ENCODE data around the gene PRRT3.
A peak's percentile ranks its signal among the peaks of the same experiment; 100 is the strongest.
"Not testable (repeated sequence)": the region's sequence is repeated elsewhere in the genome, so short reads cannot be mapped to it uniquely, and the experiment has no call there.

Gene PRRT3

DNA sequence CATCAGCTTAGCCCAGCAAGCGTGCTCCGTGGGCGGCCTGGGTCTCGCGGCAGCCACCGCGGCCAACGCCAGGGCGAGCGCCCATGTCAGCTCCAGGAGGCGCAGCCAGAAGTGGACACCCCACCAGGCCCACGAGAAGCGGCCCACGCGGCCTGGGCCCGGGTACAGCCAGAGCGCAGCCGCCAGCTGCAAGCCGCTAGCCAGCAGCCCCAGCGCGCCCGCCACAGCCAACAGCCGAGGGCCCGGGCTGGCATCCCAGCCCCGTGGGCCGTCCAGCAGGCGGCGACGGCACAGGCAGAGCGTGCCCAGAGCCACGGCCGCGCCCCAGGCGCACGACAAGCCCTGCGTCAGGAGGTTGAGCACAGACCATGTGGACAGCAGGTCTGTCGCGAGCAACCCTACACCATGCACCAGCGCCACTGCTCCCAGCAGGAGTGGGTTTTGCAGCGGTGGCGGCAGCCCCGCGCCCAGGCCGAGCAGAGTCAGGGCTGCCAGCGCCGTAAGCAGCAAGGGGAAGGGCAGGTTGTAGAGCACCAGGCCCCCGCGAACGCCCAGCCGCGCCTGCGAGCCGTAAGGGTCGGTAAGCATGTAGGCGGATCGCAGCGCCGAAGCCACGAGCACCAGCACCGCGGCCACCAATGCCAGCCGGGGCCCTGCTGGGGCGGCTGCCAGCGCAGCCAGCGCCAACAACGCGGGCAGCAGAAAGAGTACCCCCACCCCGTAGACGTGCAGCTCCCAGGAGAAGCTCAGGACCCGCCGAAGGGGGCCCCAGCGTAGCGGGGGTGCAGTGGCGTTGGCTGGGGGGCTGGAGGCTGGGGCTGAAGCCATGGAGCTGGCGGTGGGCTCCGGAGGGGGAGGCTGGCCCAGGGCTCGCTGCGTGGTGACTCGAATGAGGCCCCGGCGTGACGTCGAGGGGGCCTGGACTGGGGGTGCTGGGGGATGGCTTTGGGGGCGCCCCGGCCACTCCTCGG lies 4.9 kb downstream of the PRRT3 start:
- DNase-seq (ENCODE audit: low read depth), result peak; percentile 47

DNA sequence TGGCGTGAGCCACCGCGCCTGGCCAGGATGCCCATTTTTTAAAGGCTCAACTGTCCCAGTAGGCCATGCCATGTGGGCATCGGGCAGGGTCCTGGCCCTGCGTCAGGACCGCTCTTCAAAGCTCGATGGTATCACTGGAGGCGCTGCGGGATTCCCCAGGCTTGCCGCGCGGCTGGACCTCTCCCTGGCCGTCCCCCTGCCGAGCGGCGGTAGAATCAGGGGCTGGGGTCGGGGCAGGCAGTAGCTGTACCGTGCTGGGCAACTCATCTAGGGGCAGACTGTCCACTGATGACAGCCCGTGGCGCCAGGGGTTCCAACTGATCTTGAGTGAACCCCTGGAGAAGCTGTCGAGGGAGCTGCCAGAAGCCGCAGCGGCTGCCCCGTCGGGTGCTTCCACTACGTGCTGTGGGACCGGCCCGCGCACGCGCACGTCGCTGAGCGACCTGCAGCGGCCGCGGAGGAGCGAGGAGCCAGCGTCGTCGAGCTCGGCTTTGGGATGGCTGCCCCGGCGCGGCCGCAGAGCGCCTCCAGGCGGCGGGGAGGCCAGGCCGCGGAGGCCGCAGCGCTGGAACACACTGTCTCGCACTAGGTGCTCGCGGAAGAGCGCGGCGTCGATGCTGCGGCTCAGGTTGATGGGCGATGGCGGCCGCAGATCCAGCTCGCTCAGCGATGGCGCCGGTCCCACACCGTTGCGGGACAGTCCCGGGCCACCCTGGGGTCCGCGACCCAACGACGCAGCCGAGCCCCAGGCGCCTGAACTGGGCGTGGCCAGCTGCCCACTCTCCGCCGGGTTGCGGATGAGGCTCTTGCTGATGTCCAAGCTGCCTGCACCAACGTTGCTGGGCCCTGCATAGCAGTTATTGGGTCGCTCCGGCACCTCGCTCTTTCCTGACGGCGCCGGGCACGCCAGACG lies 5.8 kb downstream of the PRRT3 start:
- peak; percentile 70 for DNase-seq (ENCODE audit: low read depth)

DNA sequence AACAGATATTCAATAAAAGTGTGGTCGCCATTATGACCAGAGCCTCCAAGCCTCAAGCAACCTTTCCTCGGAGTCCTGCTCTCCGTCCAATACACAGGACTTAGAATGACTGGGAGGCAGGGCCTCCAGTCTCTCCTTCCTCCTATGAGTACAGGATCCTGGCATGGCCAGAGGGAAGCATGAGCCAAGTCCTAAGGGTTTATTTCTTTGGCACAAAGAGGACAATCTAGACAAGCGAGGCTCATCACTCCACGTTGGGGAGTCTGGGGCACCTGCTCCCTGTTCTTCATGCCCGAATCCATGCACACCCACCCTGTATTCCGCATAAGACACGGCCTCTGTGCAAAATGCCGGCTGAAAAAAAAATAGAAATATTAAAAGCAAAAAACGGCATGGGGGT lies 6.8 kb downstream of the PRRT3 start:
- no peak for DNase-seq (ENCODE audit: low read depth)

DNA sequence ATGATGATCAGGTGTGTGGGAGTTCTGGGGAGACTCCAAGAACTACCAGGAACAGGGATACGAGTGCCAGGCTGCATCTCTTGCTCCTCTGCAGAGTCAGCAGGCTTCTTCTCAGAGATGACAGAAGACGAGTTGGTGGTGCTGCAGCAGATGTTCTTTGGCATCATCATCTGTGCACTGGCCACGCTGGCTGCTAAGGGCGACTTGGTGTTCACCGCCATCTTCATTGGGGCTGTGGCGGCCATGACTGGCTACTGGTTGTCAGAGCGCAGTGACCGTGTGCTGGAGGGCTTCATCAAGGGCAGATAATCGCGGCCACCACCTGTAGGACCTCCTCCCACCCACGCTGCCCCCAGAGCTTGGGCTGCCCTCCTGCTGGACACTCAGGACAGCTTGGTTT lies 7.9 kb downstream of the PRRT3 start:
- DNase-seq (ENCODE audit: low read depth), result no peak

DNA sequence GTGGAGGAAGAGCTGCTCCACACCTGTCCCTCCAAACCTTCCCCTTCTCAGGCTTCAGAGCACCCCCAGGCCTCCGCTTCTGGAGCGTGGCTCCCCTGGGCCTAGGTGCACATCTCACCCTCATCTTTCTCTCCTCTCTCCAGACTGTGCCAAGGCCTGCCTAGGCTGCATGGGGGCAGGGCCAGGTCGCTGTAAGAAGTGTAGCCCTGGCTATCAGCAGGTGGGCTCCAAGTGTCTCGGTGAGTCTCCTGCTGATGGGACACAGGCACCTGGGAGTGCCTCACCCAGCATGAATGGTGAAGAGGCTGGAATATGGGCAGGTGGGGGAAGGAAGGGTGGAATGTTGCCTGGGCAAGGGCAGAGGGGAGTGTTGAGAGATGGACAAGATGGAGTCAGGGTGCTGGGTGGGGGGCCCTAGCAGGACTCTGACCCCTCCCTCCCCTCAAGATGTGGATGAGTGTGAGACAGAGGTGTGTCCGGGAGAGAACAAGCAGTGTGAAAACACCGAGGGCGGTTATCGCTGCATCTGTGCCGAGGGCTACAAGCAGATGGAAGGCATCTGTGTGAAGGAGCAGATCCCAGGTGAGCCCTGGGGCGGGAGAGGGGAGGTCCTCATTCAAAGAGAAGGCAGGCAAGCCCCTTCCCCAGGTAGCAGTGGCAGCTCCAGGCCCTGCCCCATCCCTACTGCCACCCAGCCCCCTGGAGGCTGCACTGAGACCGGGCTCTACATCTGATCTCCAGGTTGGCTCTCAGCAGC lies 9.1 kb downstream of the PRRT3 start:
- DNase-seq (ENCODE audit: low read depth), result no peak

DNA sequence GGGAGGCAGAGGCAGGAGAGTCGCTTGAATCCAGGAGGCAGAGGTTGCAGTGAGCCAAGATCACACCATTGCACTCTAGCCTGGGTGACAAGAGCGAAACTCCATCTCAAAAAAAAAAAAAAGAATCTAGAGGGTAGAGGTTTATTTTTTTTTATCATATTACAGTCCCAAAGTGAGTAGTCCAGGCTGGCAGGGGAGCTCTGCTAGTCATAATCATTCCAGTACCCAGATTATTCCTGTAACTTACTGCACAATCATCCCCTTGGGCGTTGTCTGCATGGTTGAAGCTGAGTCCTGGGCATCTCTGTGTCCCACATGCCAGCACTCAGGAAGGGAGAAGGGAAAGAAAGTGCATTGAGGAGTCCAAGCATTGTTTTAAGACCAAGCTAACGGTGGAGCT lies 10.0 kb downstream of the PRRT3 start:
- no peak for DNase-seq (ENCODE audit: low read depth)

DNA sequence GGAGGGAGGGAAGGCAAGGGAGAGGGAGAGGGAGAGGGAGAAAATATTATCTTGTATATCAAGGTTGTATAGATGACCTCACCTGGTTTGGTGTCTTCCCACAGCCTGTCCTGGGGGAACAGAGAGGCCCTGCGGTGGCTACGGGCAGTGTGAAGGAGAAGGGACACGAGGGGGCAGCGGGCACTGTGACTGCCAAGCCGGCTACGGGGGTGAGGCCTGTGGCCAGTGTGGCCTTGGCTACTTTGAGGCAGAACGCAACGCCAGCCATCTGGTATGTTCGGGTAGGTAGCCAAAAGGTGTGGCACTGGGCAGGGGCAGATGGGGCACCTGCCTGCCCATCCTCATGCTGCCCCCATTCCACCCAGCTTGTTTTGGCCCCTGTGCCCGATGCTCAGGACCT lies 11.5 kb downstream of the PRRT3 start:
- no peak for DNase-seq (ENCODE audit: low read depth)

DNA sequence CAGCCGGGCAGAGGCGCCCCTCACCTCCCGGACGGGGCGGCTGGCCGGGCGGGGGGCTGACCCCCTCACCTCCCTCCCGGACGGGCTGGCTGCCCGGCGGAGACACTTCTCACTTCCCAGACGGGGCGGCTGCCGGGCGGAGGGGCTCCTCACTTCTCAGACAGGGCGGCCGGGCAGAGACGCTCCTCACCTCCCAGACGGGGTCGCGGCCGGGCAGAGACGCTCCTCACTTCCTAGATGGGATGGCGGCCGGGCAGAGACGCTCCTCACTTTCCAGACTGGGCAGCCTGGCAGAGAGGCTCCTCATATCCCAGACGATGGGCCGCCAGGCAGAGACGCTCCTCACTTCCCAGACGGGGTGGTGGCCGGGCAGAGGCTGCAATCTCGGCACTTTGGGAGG lies 12.3 kb downstream of the PRRT3 start:
- not testable (repeated sequence) for DNase-seq (ENCODE audit: low read depth)

DNA sequence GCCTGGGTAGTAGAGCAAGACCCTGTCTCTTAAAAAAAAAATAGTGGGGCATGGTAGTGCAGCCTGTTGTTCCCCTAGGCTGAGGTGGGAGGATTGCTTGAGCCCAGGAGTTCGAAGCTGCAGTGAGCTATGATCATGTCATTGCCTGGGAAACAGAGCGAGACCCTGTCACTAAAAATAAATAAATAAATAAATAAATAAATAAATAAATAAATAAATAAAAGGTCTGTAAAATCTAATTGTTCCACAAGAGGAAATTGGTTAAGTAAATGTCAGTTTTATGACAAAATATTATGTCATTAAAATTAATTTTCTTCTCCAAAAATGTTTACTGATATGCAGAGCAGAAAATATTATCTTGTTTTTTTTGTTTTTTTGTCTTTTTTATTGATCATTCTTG lies 13.2 kb downstream of the PRRT3 start:
- no peak for DNase-seq (ENCODE audit: low read depth)

DNA sequence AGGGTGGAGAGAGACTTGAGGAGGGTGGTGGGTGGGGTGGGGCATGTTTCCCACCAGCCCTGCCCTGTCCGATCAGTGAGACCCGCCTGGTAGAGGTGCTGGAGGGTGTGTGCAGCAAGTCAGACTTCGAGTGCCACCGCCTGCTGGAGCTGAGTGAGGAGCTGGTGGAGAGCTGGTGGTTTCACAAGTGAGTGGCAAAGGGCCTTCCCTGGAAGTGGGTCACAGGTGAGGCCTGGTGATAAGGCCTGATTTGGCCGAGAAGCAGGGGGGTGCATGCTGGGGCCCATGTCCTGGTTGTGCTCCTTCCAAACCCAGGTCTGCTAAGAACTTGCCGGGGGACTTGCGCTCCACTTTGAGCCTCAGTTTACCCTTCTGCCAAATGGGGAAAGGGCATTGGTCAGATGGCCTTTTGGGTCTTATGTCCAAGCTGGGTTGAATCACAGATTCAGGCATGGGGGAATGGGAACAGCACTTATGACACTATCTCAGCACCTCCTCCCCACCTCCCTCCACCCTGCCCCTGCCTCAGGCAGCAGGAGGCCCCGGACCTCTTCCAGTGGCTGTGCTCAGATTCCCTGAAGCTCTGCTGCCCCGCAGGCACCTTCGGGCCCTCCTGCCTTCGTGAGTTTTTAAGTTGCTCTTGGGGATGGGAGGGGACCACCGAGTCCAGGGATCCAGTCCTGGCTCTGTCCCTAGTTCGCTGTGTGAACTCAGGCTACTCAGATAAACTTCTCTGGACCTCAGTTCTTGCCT lies 14.5 kb downstream of the PRRT3 start:
- DNase-seq (ENCODE audit: low read depth), result no peak

DNA sequence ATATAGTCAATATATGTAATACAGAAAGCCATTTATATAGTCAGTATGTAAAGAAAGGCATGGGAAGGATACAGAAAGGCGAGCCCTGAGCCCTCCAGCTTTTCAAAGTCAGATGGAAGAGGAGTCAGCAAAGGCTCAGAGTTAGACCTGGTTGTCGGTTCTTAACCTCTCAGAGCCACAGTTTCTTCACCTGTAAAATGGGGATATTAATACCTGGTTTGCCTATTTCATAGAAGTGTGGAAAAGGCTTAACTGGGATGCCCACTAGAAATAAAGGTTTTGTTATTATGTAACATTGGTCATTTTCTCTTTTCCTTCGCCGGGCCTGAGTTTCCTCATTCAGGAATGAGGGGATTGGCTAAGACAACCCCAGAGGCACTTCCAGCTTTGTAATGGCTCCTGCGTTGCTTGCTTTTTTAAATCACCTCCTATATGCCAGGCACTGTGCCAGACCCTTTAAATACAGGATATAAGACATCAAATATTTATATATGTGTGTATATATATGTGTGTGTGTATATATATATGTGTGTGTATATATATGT lies 16.2 kb downstream of the PRRT3 start:
- DNase-seq (ENCODE audit: low read depth), result no peak

DNA sequence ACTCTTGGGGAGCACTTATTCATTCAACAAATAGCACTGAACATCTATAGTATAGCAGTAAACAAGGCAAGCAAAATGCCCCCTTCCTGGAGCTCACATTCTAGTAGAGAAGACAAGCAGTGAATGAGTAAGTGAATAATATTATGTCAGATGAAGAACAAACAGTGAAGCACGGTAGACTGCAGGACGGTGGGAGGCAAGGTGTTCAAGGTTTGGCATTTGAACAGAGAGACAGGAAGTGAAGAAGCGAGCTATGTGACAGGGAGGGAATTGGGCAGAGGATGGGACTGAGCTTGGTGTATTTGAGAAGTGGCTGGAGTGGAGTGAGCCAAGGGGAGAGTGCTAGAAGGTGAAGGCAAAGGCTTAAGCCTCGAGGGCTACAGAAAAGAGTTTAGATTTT lies 17.2 kb downstream of the PRRT3 start:
- DNase-seq (ENCODE audit: low read depth), result no peak

DNA sequence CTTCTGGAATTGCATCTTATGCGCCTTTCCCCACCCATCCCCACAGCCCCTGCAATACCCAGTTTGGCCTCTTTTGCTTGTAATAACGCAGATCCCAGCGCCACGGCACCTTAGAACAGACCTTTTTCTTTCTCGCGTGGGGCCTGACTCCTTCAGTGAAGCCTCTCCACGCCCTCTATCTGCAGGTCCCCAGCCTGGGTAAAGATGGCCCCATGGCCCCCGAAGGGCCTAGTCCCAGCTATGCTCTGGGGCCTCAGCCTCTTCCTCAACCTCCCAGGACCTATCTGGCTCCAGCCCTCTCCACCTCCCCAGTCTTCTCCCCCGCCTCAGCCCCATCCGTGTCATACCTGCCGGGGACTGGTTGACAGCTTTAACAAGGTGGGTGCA lies 18.0 kb downstream of the PRRT3 start:
- DNase-seq (ENCODE audit: low read depth), result no peak

DNA sequence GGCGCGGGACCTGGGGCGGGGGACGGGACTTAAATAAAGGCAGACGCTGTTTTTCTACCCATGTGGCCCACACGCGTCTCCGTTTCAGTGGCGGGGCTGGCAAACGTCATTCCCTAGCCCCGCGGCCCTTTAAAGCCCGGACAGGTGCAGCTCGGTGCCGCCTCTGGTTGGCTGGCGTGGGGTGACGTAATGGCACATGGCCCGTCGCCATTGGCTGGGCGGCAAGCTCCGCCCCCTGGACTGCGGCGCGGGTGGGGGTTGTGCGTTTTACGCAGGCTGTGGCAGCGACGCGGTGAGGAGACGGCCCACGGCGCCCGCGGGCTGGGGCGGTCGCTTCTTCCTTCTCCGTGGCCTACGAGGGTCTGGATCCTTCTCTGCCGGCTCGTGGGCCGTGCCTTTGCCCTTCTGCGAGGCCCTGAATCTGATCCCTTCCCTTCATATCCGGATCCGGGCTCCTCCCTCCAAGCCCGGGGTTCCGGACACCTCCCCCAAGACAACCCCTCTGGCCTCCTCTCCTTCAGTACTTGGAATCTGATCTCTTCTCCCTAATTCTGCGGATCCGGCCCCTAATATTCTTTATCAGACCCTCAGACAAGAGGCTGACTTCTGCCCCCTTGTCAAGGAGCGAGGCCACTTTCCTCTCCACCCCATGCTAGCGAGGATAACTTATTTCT lies 18.5 kb downstream of the PRRT3 start, which contains the start of gene CRELD1:
CRELD1 (plus strand) TSS at position 274 of the 674 bp plus-strand sequence. CDS start 605 bp downstream, outside the sequence.
- peak; percentile 69 for DNase-seq (ENCODE audit: low read depth)

DNA sequence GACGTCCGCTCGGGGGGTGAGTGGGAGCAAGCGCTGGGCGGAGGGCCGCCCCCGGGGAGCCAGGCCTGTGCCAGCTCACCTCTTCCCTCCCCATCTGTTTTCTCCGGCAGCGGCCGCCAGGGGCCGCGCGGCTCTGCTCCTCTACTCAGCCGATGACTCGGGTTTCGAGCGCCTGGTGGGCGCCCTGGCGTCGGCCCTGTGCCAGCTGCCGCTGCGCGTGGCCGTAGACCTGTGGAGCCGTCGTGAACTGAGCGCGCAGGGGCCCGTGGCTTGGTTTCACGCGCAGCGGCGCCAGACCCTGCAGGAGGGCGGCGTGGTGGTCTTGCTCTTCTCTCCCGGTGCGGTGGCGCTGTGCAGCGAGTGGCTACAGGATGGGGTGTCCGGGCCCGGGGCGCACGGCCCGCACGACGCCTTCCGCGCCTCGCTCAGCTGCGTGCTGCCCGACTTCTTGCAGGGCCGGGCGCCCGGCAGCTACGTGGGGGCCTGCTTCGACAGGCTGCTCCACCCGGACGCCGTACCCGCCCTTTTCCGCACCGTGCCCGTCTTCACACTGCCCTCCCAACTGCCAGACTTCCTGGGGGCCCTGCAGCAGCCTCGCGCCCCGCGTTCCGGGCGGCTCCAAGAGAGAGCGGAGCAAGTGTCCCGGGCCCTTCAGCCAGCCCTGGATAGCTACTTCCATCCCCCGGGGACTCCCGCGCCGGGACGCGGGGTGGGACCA lies 19.2 kb downstream of the PRRT3 start:
- DNase-seq (ENCODE audit: low read depth), result peak; percentile 34

DNA sequence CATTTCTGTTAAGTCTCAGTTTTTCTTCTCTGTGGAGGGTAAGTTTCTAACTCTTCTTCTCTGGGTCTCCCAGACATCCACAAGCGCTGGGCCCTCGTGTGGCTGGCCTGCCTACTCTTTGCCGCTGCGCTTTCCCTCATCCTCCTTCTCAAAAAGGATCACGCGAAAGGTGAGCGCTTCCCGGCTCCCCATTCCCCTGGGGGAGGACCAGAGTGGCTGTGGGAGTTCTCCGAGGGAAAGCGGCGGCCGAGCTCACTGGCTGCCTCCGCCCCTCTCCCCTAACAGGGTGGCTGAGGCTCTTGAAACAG lies 19.7 kb downstream of the PRRT3 start:
- no peak for DNase-seq (ENCODE audit: low read depth)

DNA sequence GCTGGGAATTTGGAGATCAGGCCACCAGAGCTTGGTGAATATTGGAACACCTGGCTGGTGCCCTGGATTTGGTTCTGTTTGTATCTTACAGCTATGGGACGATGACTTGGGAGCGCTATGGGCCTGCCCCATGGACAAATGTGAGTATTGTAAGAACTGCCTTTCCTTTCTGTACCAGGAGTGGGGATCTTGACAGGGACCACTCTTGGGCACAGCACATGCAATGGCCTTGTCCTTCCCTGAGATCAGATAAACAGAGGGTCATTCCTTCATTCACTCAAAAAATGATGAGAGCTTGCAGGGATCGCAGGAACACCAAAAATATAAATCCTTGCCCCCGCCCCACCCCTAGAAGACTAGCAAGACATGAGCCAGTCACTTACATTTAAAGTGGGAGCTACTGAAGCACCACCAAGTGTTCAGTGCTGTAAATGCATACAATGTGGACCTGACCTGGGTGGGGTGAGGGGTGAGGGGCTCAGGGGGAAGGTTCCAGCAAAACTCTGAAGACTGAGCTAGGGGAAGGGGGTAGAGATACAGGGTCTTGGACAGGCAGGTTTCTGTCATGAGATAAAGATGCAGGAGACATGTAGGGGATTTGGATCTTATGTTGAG lies 21.3 kb downstream of the PRRT3 start:
- no peak for DNase-seq (ENCODE audit: low read depth)

DNA sequence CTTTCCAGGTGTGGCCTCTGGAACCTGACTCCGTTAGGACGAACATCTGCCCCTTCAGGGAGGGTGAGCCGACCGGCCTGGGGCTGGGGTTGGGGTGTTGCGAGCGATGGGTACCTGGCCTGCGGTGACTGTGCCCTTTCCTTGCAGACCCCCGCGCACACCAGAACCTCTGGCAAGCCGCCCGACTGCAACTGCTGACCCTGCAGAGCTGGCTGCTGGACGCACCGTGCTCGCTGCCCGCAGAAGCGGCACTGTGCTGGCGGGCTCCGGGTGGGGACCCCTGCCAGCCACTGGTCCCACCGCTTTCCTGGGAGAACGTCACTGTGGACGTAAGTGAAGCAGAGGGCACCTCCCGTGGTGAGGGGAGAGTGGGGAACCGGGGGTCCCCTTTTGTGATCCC lies 24.1 kb downstream of the PRRT3 start:
- DNase-seq (ENCODE audit: low read depth), result no peak

DNA sequence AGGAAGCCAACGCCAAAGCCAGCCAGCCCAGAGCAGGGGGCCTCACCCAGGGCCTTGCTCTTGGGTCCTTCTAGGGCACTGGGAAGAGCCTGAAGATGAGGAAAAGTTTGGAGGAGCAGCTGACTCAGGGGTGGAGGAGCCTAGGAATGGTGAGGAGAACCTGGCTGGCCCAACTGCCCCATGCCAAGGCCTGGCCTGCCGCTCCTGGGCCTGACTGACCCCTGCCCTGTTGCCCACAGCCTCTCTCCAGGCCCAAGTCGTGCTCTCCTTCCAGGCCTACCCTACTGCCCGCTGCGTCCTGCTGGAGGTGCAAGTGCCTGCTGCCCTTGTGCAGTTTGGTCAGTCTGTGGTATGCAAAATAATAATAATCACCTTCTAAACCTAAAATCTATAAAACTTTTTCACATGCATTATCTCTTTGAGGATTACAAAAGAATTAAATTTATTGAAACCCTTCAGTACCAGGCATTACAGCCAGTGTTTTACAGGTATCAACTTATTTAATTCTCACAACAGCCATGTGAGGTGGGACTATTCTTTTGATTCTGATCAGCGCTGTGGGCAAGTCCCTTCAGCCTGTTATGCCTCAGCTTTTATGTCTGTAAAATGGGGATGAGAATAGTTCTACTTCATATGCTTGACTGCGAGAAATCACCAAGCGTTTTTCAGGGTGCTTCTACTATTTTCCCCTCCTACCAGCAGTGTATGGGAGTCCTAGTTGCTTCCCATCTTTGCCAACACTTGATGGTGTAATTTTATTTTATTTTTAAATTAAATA lies 33.8 kb downstream of the PRRT3 start:
- DNase-seq (ENCODE audit: low read depth), result no peak
